GM12878 (cell line): Measurements from ENCODE around the gene MVP.

Experiments used
- ATF2 ChIP-seq: IDR thresholded peaks from 2 replicates; pipeline ENCODE4 v1.6.1; 2012; ENCODE audit warnings: low read length, inconsistent platforms
- ATF7 ChIP-seq: fragments of 450-650 bp; IDR thresholded peaks from 2 replicates; pipeline ENCODE4 v1.6.1; 2016; ENCODE audit warnings: low read depth, mild to moderate bottlenecking
- CHD4 ChIP-seq: fragments of 200-600 bp; sonication (generic); IDR thresholded peaks from 2 replicates; pipeline ENCODE4 v1.6.1; 2016; ENCODE audit warnings: mild to moderate bottlenecking
- CTCF ChIP-seq, 3 experiments: IDR thresholded peaks in 2 of 3; conservative IDR thresholded peaks in 1 of 3; 2 replicates each; pipeline ENCODE4 v1.5.1; 2011; ENCODE audit warnings: low read depth in 3 of 3, low read length in 3 of 3, mild to moderate bottlenecking in 3 of 3, control low read depth in 2 of 3, moderate library complexity in 2 of 3, inconsistent platforms in 1 of 3, mixed read lengths in 1 of 3; ENCODE audit not compliant: control insufficient read depth in 2 of 3, insufficient read depth in 1 of 3; ENCODE audit errors: extremely low read depth in 1 of 3
- EZH2 ChIP-seq: IDR thresholded peaks from 2 replicates; pipeline ENCODE4 v1.6.1; 2012; ENCODE audit warnings: low read depth, mild to moderate bottlenecking, control low read depth, inconsistent platforms, low read length, borderline replicate concordance; ENCODE audit not compliant: control insufficient read depth
- MAX ChIP-seq: IDR thresholded peaks from 2 replicates; pipeline ENCODE4 v1.6.1; 2012; ENCODE audit warnings: low read depth, low read length, improper control_type of control experiment
- PBX3 ChIP-seq: IDR thresholded peaks from 2 replicates; pipeline ENCODE4 v1.6.1; 2011; ENCODE audit warnings: mild to moderate bottlenecking, low read depth, low read length, moderate library complexity; ENCODE audit not compliant: insufficient replicate concordance
- POLR2A ChIP-seq: IDR thresholded peaks from 2 replicates; pipeline ENCODE4 v1.6.1; 2011; ENCODE audit warnings: low read depth, mild to moderate bottlenecking, low read length

- TF ChIP-seq POLR2A (peak; percentile 32; the same call in 1 of the 2 replicates), CTCF (IDR thresholded peaks at IDR 0.05 in 2 of 3, conservative IDR thresholded peaks at IDR 0.05 in 1 of 3; ENCODE audit: control insufficient read depth in 2 of 3, extremely low read depth in 1 of 3, insufficient read depth in 1 of 3, low read depth in 3 of 3, low read length in 3 of 3) (no peak), ATF2 (no peak), CHD4 (no peak), EZH2 (no peak), PBX3 (no peak), MAX (no peak), ATF7 (no peak)
These were observed 17.8 kb upstream of the MVP start for GRCh38 chr16:29802416-29802935.
